ENCODE measurements around the gene ERLIN1.

Gene ERLIN1

GRCh38 chr10:100185364-100186252 lies at the start of gene ERLIN1:
Gene ERLIN1, minus strand, starts transcription at chr10:100186029. Its CDS starts 403 bp downstream, at chr10:100185626.
- Histone ChIP-seq H3K36me3 (ENCODE audit: insufficient read depth, low read length) (peaks cover 16% of the 10 kb centered on the region), H3K9ac (ENCODE audit: low read length) (peak within 1 kb of the TSS; percentile 78), H3K9me3 (ENCODE audit: low read length) (no peaks in the 10 kb centered on the region), H3K4me1 (ENCODE audit: insufficient read depth, low read length) (peaks cover 21% of the 10 kb centered on the region), H3K4me3 (ENCODE audit: low read depth in 1 of 2, low read length in 2 of 2) (peak within 1 kb of the TSS; percentile 97 to 100), H3K27ac (ENCODE audit: low read depth, low read length) (peak within 1 kb of the TSS; percentile 92), H3K27me3 (ENCODE audit: control insufficient read depth in 1 of 2, insufficient read depth in 2 of 2, low read length in 2 of 2) (no peaks in the 10 kb centered on the region)

- H3K36me3 ChIP-seq (ENCODE audit: insufficient read depth, low read length) = peaks cover 37% of the 10 kb centered on the region
- no peaks in the 10 kb centered on the region for H3K9me3 ChIP-seq (ENCODE audit: low read length)
- H3K27me3 ChIP-seq (ENCODE audit: control insufficient read depth in 1 of 2, insufficient read depth in 2 of 2, low read length in 2 of 2) = no peaks in the 10 kb centered on the region
- H3K27ac ChIP-seq (ENCODE audit: low read depth, low read length) = no peak overlapping the region
- no peak overlapping the region for H3K4me3 ChIP-seq (ENCODE audit: low read depth in 1 of 2, low read length in 2 of 2)
- no peak overlapping the region for H3K9ac ChIP-seq (ENCODE audit: low read length)
- peaks cover 17% of the 10 kb centered on the region for H3K4me1 ChIP-seq (ENCODE audit: insufficient read depth, low read length)
These were observed 46.3 kb upstream of the ERLIN1 start for GRCh38 chr10:100232101-100232500.

- peak overlapping the region; percentile 87 to 89 for H3K4me3 ChIP-seq (ENCODE audit: low read depth in 1 of 2, low read length in 2 of 2)
These were observed 44.1 kb upstream of the ERLIN1 start for GRCh38 chr10:100229819-100230422.

GRCh38 chr10:100223879-100224278 lies 38.0 kb upstream of the ERLIN1 start:
- Histone ChIP-seq H3K9ac (ENCODE audit: low read length) (no peak overlapping the region), H3K27me3 (ENCODE audit: control insufficient read depth in 1 of 2, insufficient read depth in 2 of 2, low read length in 2 of 2) (no peaks in the 10 kb centered on the region), H3K4me1 (ENCODE audit: insufficient read depth, low read length) (peaks cover 11% of the 10 kb centered on the region), H3K36me3 (ENCODE audit: insufficient read depth, low read length) (peaks cover 39% of the 10 kb centered on the region), H3K4me3 (ENCODE audit: low read depth in 1 of 2, low read length in 2 of 2) (no peak overlapping the region), H3K9me3 (ENCODE audit: low read length) (no peaks in the 10 kb centered on the region), H3K27ac (ENCODE audit: low read depth, low read length) (no peak overlapping the region)

More at GRCh38 chr10:100229819-100230422, 44.1 kb upstream of the ERLIN1 start:
- Histone ChIP-seq H3K27ac (ENCODE audit: low read depth, low read length) (peak overlapping the region; percentile 81), H3K9me3 (ENCODE audit: low read length) (no peaks in the 10 kb centered on the region), H3K36me3 (ENCODE audit: insufficient read depth, low read length) (peaks cover 23% of the 10 kb centered on the region), H3K9ac (ENCODE audit: low read length) (peak overlapping the region; percentile 4), H3K4me1 (ENCODE audit: insufficient read depth, low read length) (peaks cover 17% of the 10 kb centered on the region), H3K27me3 (ENCODE audit: control insufficient read depth in 1 of 2, insufficient read depth in 2 of 2, low read length in 2 of 2) (no peaks in the 10 kb centered on the region)

DNA sequence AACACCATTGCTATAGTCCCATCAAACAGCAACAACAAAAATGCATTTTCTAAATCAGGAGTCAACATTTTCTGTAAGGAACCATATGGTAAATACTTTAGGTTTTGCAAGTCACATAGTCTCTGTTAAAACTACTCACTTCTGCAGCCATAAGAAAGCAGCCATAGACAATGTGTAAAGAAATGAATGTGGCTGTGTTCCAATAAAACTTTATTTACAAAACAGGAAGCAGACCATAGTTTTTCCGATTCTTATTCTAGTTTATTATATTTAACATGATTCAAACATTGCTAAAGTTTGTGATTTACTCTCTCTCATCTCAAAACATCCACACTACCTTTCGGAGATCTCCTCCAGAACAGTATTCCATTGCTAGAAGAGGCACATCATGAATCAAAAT lies 36.7 kb upstream of the ERLIN1 start:
- Histone ChIP-seq H3K4me1 (ENCODE audit: insufficient read depth, low read length) (no peaks in the 10 kb centered on the region), H3K4me3 (ENCODE audit: low read depth in 1 of 2, low read length in 2 of 2) (no peak overlapping the region), H3K27me3 (ENCODE audit: control insufficient read depth in 1 of 2, insufficient read depth in 2 of 2, low read length in 2 of 2) (no peaks in the 10 kb centered on the region), H3K27ac (ENCODE audit: low read depth, low read length) (no peak overlapping the region), H3K9ac (ENCODE audit: low read length) (no peak overlapping the region), H3K9me3 (ENCODE audit: low read length) (no peaks in the 10 kb centered on the region), H3K36me3 (ENCODE audit: insufficient read depth, low read length) (peaks cover 51% of the 10 kb centered on the region)

- Histone ChIP-seq H3K27me3 (ENCODE audit: control insufficient read depth in 1 of 2, insufficient read depth in 2 of 2, low read length in 2 of 2) (no peaks in the 10 kb centered on the region), H3K27ac (ENCODE audit: low read depth, low read length) (no peak overlapping the region), H3K9me3 (ENCODE audit: low read length) (no peaks in the 10 kb centered on the region), H3K36me3 (ENCODE audit: insufficient read depth, low read length) (peaks cover 68% of the 10 kb centered on the region), H3K4me3 (ENCODE audit: low read depth in 1 of 2, low read length in 2 of 2) (no peak overlapping the region), H3K9ac (ENCODE audit: low read length) (no peak overlapping the region), H3K4me1 (ENCODE audit: insufficient read depth, low read length) (no peaks in the 10 kb centered on the region)
These were observed 30.2 kb upstream of the ERLIN1 start for GRCh38 chr10:100216006-100216405.

- no peak overlapping the region for H3K4me3 ChIP-seq (ENCODE audit: low read depth in 1 of 2, low read length in 2 of 2)
- H3K9me3 ChIP-seq (ENCODE audit: low read length) = no peaks in the 10 kb centered on the region
- no peak overlapping the region for H3K27ac ChIP-seq (ENCODE audit: low read depth, low read length)
- no peaks in the 10 kb centered on the region for H3K27me3 ChIP-seq (ENCODE audit: control insufficient read depth in 1 of 2, insufficient read depth in 2 of 2, low read length in 2 of 2)
- H3K9ac ChIP-seq (ENCODE audit: low read length) = no peak overlapping the region
- H3K36me3 ChIP-seq (ENCODE audit: insufficient read depth, low read length) = peaks cover 34% of the 10 kb centered on the region
- H3K4me1 ChIP-seq (ENCODE audit: insufficient read depth, low read length) = no peaks in the 10 kb centered on the region
These were observed 23.5 kb upstream of the ERLIN1 start for GRCh38 chr10:100209303-100209702.

GRCh38 chr10:100208276-100208675 lies 22.4 kb upstream of the ERLIN1 start:
- Histone ChIP-seq H3K9me3 (ENCODE audit: low read length) (no peaks in the 10 kb centered on the region), H3K4me1 (ENCODE audit: insufficient read depth, low read length) (no peaks in the 10 kb centered on the region), H3K27me3 (ENCODE audit: control insufficient read depth in 1 of 2, insufficient read depth in 2 of 2, low read length in 2 of 2) (no peaks in the 10 kb centered on the region), H3K4me3 (ENCODE audit: low read depth in 1 of 2, low read length in 2 of 2) (no peak overlapping the region), H3K36me3 (ENCODE audit: insufficient read depth, low read length) (peaks cover 35% of the 10 kb centered on the region), H3K9ac (ENCODE audit: low read length) (no peak overlapping the region), H3K27ac (ENCODE audit: low read depth, low read length) (no peak overlapping the region)

DNA sequence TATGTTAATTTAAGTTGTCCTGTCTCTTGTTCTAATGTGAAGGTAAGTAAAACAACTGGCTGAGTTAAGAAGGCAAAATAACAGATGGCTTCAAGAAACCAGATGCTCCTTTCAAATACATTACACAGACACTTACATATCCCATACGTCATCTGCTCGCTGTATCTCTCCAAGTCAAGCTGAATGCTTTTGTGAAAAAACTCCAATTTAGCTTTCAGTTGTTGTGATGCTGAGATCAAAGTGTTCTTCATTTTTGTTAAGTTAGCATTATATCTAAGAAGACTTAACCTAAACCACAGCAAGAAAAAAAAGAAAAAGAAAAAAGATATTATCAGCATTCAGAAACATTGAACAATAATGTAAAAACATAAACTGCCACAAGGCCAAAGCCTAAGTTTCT lies 18.5 kb upstream of the ERLIN1 start:
- H3K36me3 ChIP-seq (ENCODE audit: insufficient read depth, low read length) = peaks cover 54% of the 10 kb centered on the region
- H3K9ac ChIP-seq (ENCODE audit: low read length) = no peak overlapping the region
- no peaks in the 10 kb centered on the region for H3K4me1 ChIP-seq (ENCODE audit: insufficient read depth, low read length)
- H3K9me3 ChIP-seq (ENCODE audit: low read length) = no peaks in the 10 kb centered on the region
- no peak overlapping the region for H3K27ac ChIP-seq (ENCODE audit: low read depth, low read length)
- H3K4me3 ChIP-seq (ENCODE audit: low read depth in 1 of 2, low read length in 2 of 2) = no peak overlapping the region
- no peaks in the 10 kb centered on the region for H3K27me3 ChIP-seq (ENCODE audit: control insufficient read depth in 1 of 2, insufficient read depth in 2 of 2, low read length in 2 of 2)

- Histone ChIP-seq H3K27me3 (ENCODE audit: control insufficient read depth in 1 of 2, insufficient read depth in 2 of 2, low read length in 2 of 2) (no peaks in the 10 kb centered on the region), H3K36me3 (ENCODE audit: insufficient read depth, low read length) (peaks cover 58% of the 10 kb centered on the region)
These were observed 15.7 kb upstream of the ERLIN1 start for GRCh38 chr10:100201549-100201948.

DNA sequence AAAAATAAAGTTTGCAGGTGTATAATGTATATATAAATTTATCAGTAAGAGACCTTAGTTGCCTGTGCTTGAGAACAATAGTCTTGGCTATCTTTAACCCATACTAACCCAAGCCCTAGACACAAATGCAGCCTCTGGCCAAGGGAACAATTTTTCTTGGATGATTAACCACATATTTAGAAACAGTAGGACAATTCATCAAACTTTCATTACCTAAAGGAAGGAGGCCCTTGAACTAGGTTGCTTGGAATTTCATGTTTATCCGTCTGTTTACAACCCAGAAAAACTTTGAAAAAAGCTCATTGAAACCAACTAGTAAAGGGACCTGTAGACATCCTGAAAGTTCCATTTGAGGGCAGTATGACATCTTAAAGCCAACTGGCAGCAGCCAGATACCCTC lies 8.9 kb upstream of the ERLIN1 start:
- Histone ChIP-seq H3K9ac (ENCODE audit: low read length) (no peak overlapping the region), H3K36me3 (ENCODE audit: insufficient read depth, low read length) (peaks cover 57% of the 10 kb centered on the region), H3K27ac (ENCODE audit: low read depth, low read length) (no peak overlapping the region)

More at GRCh38 chr10:100201549-100201948, 15.7 kb upstream of the ERLIN1 start:
- H3K9me3 ChIP-seq (ENCODE audit: low read length) = no peaks in the 10 kb centered on the region
- no peak overlapping the region for H3K27ac ChIP-seq (ENCODE audit: low read depth, low read length)
- H3K4me3 ChIP-seq (ENCODE audit: low read depth in 1 of 2, low read length in 2 of 2) = no peak overlapping the region
- no peak overlapping the region for H3K9ac ChIP-seq (ENCODE audit: low read length)
- H3K4me1 ChIP-seq (ENCODE audit: insufficient read depth, low read length) = no peaks in the 10 kb centered on the region

More for the DNA sequence above, 8.9 kb upstream of the ERLIN1 start:
- no peaks in the 10 kb centered on the region for H3K4me1 ChIP-seq (ENCODE audit: insufficient read depth, low read length)
- H3K4me3 ChIP-seq (ENCODE audit: low read depth in 1 of 2, low read length in 2 of 2) = no peak overlapping the region
- no peaks in the 10 kb centered on the region for H3K9me3 ChIP-seq (ENCODE audit: low read length)
- H3K27me3 ChIP-seq (ENCODE audit: control insufficient read depth in 1 of 2, insufficient read depth in 2 of 2, low read length in 2 of 2) = no peaks in the 10 kb centered on the region

Data from muscle layer of colon (tissue), 2 donors.